Activated naive CD4-positive, alpha-beta T cell treated with anti-CD3 and anti-CD28 coated beads for 36 hours (primary cell): Measurements from ENCODE around the gene GALNT18. TPM values are rescaled to one million over a fixed set of nuclear protein-coding genes. Genes with fewer than 3 reads are reported as not detected.

ENCODE experiments used
- CTCF ChIA-PET: fragments of 350-600 bp; sonication (Branson Sonifier 250); formaldehyde crosslinking; loops from one replicate; lab custom pipeline; 2021; ENCODE audit warnings: antibody characterized with exemption; lab: Charles Lee
- DNase-seq: peaks from one replicate; pipeline ENCODE4 v3.0.0-alpha.2; 2020
- H3K27ac Mint-ChIP-seq: one replicate; pipeline ENCODE4 v1.8.0; 2021; ENCODE audit warnings: mild to moderate bottlenecking, mixed read lengths
- H3K27me3 Mint-ChIP-seq: one replicate; pipeline ENCODE4 v1.8.0; 2021; ENCODE audit warnings: low read depth, mixed read lengths
- H3K36me3 Mint-ChIP-seq: one replicate; pipeline ENCODE4 v1.8.0; 2021; ENCODE audit warnings: low read depth, mixed read lengths
- H3K4me1 Mint-ChIP-seq: one replicate; pipeline ENCODE4 v1.8.0; 2021; ENCODE audit warnings: low read depth, mixed read lengths
- H3K4me3 Mint-ChIP-seq: one replicate; pipeline ENCODE4 v1.8.0; 2021; ENCODE audit warnings: mild to moderate bottlenecking, moderate library complexity, mixed read lengths
- H3K9me3 Mint-ChIP-seq: one replicate; pipeline ENCODE4 v1.8.0; 2021; ENCODE audit warnings: mixed read lengths
- intact Hi-C: fragments of 100-400 bp; cut with micrococcal nuclease; formaldehyde crosslinking; loops from one replicate; pipeline ENCODE4 v1.15.1; 2023
- total RNA-seq, 2 experiments: library from RNA; stranded (reverse); gene quantifications; one replicate each; pipeline ENCODE4 v1.2.3, GENCODE V29; 2021

GALNT18 gene
- total RNA-seq, 2 experiments from 2014 or later: 4.3 to 4.7 TPM

GRCh38 chr11:11251394-11251970 is 370.3 kb downstream of the GALNT18 start:
- no peaks in the 10 kb centered on the region for H3K4me1 Mint-ChIP-seq
- no peak overlapping the region for H3K27ac Mint-ChIP-seq
- CTCF ChIA-PET: no interaction called here
- no peaks in the 10 kb centered on the region for H3K9me3 Mint-ChIP-seq
- H3K4me3 Mint-ChIP-seq: no peak overlapping the region
- no peaks in the 10 kb centered on the region for H3K36me3 Mint-ChIP-seq
- intact Hi-C loops: no loop called here
- no peak for DNase-seq
- H3K27me3 Mint-ChIP-seq: no peaks in the 10 kb centered on the region

- H3K4me3 Mint-ChIP-seq: no peak overlapping the region
- CTCF ChIA-PET: no interaction called here
Measured at GRCh38 chr11:11250470-11250869, 371.3 kb downstream of the GALNT18 start.

GRCh38 chr11:11247576-11247975 is 374.2 kb downstream of the GALNT18 start:
- H3K9me3 Mint-ChIP-seq: no peaks in the 10 kb centered on the region
- no peak for DNase-seq
- H3K4me3 Mint-ChIP-seq: no peak overlapping the region
- H3K27ac Mint-ChIP-seq: no peak overlapping the region
- CTCF ChIA-PET: no interaction called here
- peaks cover 4% of the 10 kb centered on the region for H3K4me1 Mint-ChIP-seq
- intact Hi-C loops: no loop called here
- no peaks in the 10 kb centered on the region for H3K36me3 Mint-ChIP-seq
- H3K27me3 Mint-ChIP-seq: no peaks in the 10 kb centered on the region

More at GRCh38 chr11:11250470-11250869, 371.3 kb downstream of the GALNT18 start:
- Mint-ChIP-seq H3K27ac (no peak overlapping the region), H3K9me3 (no peaks in the 10 kb centered on the region), H3K4me1 (no peaks in the 10 kb centered on the region), H3K36me3 (no peaks in the 10 kb centered on the region), H3K27me3 (no peaks in the 10 kb centered on the region)
- no peak for DNase-seq
- intact Hi-C loops: no loop called here

GRCh38 chr11:11247086-11247485 is 374.7 kb downstream of the GALNT18 start:
- peak overlapping the region; percentile 5 for H3K27ac Mint-ChIP-seq

GRCh38 chr11:11246166-11246565 is 375.6 kb downstream of the GALNT18 start:
- DNase-seq: no peak
- CTCF ChIA-PET: no interaction called here
- H3K27me3 Mint-ChIP-seq: peaks cover 1% of the 10 kb centered on the region
- H3K27ac Mint-ChIP-seq: no peak overlapping the region
- no peak overlapping the region for H3K4me3 Mint-ChIP-seq
- peaks cover 1% of the 10 kb centered on the region for H3K9me3 Mint-ChIP-seq
- intact Hi-C loops: no loop called here
- peaks cover 4% of the 10 kb centered on the region for H3K4me1 Mint-ChIP-seq
- no peaks in the 10 kb centered on the region for H3K36me3 Mint-ChIP-seq

More at GRCh38 chr11:11247086-11247485, 374.7 kb downstream of the GALNT18 start:
- H3K27me3 Mint-ChIP-seq: no peaks in the 10 kb centered on the region
- H3K36me3 Mint-ChIP-seq: no peaks in the 10 kb centered on the region
- no peak for DNase-seq
- CTCF ChIA-PET: no interaction called here
- H3K4me3 Mint-ChIP-seq: no peak overlapping the region
- peaks cover 4% of the 10 kb centered on the region for H3K4me1 Mint-ChIP-seq
- intact Hi-C loops: no loop called here
- H3K9me3 Mint-ChIP-seq: no peaks in the 10 kb centered on the region

GRCh38 chr11:11245453-11245852 is 376.4 kb downstream of the GALNT18 start:
- peaks cover 2% of the 10 kb centered on the region for H3K9me3 Mint-ChIP-seq
- peaks cover 2% of the 10 kb centered on the region for H3K27me3 Mint-ChIP-seq
- no peak overlapping the region for H3K4me3 Mint-ChIP-seq
- no peaks in the 10 kb centered on the region for H3K36me3 Mint-ChIP-seq
- CTCF ChIA-PET: no interaction called here
- intact Hi-C loops: no loop called here
- H3K4me1 Mint-ChIP-seq: peaks cover 4% of the 10 kb centered on the region
- no peak for DNase-seq
- no peak overlapping the region for H3K27ac Mint-ChIP-seq

- Mint-ChIP-seq H3K9me3 (peaks cover 2% of the 10 kb centered on the region), H3K4me1 (peaks cover 4% of the 10 kb centered on the region), H3K27me3 (peaks cover 2% of the 10 kb centered on the region), H3K4me3 (no peak overlapping the region), H3K36me3 (no peaks in the 10 kb centered on the region), H3K27ac (no peak overlapping the region)
- no peak for DNase-seq
- CTCF ChIA-PET: interaction anchor here (0.9 kb wide), 1 partner anchor 215 kb away, joined by 4 read pairs; no protein-coding TSS in a partner anchor
- intact Hi-C loops: no loop called here
Measured at GRCh38 chr11:11244470-11245080, 377.2 kb downstream of the GALNT18 start.

- Mint-ChIP-seq H3K9me3 (peaks cover 2% of the 10 kb centered on the region), H3K27ac (no peak overlapping the region), H3K27me3 (peaks cover 2% of the 10 kb centered on the region), H3K4me1 (peaks cover 4% of the 10 kb centered on the region), H3K36me3 (no peaks in the 10 kb centered on the region), H3K4me3 (no peak overlapping the region)
- DNase-seq: no peak
- intact Hi-C loops: no loop called here
- CTCF ChIA-PET: interaction anchor here (0.9 kb wide), 1 partner anchor 214 kb away, joined by 4 read pairs; no protein-coding TSS in a partner anchor
Measured at GRCh38 chr11:11243590-11244469, 378.0 kb downstream of the GALNT18 start.

- Mint-ChIP-seq H3K27me3 (peaks cover 2% of the 10 kb centered on the region), H3K4me3 (no peak overlapping the region), H3K9me3 (peaks cover 2% of the 10 kb centered on the region), H3K4me1 (peaks cover 4% of the 10 kb centered on the region), H3K27ac (no peak overlapping the region), H3K36me3 (no peaks in the 10 kb centered on the region)
- DNase-seq: no peak
- CTCF ChIA-PET: no interaction called here
- intact Hi-C loops: no loop called here
Measured at GRCh38 chr11:11243209-11243589, 378.6 kb downstream of the GALNT18 start.

GRCh38 chr11:11241284-11241683 is 380.5 kb downstream of the GALNT18 start:
- H3K36me3 Mint-ChIP-seq: no peaks in the 10 kb centered on the region
- intact Hi-C loops: no loop called here
- peaks cover 4% of the 10 kb centered on the region for H3K4me1 Mint-ChIP-seq
- peaks cover 2% of the 10 kb centered on the region for H3K9me3 Mint-ChIP-seq
- no peak overlapping the region for H3K4me3 Mint-ChIP-seq
- CTCF ChIA-PET: no interaction called here
- peaks cover 2% of the 10 kb centered on the region for H3K27me3 Mint-ChIP-seq
- no peak overlapping the region for H3K27ac Mint-ChIP-seq
- DNase-seq: no peak

- Mint-ChIP-seq H3K27me3 (peaks cover 2% of the 10 kb centered on the region), H3K36me3 (no peaks in the 10 kb centered on the region), H3K4me1 (peaks cover 4% of the 10 kb centered on the region), H3K9me3 (peaks cover 2% of the 10 kb centered on the region), H3K4me3 (no peak overlapping the region), H3K27ac (no peak overlapping the region)
- DNase-seq: no peak
- intact Hi-C loops: no loop called here
- CTCF ChIA-PET: no interaction called here
Measured at GRCh38 chr11:11239959-11240358, 381.8 kb downstream of the GALNT18 start.

- CTCF ChIA-PET: no interaction called here
- H3K27me3 Mint-ChIP-seq: peaks cover 2% of the 10 kb centered on the region
- no peak overlapping the region for H3K4me3 Mint-ChIP-seq
- no peaks in the 10 kb centered on the region for H3K4me1 Mint-ChIP-seq
- no peak for DNase-seq
- no peaks in the 10 kb centered on the region for H3K36me3 Mint-ChIP-seq
- intact Hi-C loops: no loop called here
- no peak overlapping the region for H3K27ac Mint-ChIP-seq
- peaks cover 2% of the 10 kb centered on the region for H3K9me3 Mint-ChIP-seq
Measured at GRCh38 chr11:11237070-11237832, 384.6 kb downstream of the GALNT18 start.
